ENCODE measurements around the gene TBC1D2B. TPM values are rescaled to one million over a fixed set of nuclear protein-coding genes. Genes with fewer than 3 reads are reported as not detected.

TBC1D2B gene
- total RNA-seq, 1 donor from 2014 or later, result 83.8 TPM

- intact Hi-C loops (cut with micrococcal nuclease), result loop anchor here (2.0 to 10.0 kb wide), 3 partner anchors 25 to 61 kb away; no protein-coding TSS in a partner anchor
Observed at GRCh38 chr15:78075490-78076230, 1.9 kb downstream of the TBC1D2B start.

GRCh38 chr15:78073046-78073787 lies 4.3 kb downstream of the TBC1D2B start:
- intact Hi-C loops (cut with micrococcal nuclease), result loop anchor here (10.0 kb wide), 1 partner anchor 58 kb away; no protein-coding TSS in a partner anchor

GRCh38 chr15:78072080-78072892 lies 5.2 kb downstream of the TBC1D2B start:
- intact Hi-C loops (cut with micrococcal nuclease), result loop anchor here (10.0 kb wide), 1 partner anchor 57 kb away; no protein-coding TSS in a partner anchor

GRCh38 chr15:78071383-78071782 lies 6.1 kb downstream of the TBC1D2B start:
- intact Hi-C loops (cut with micrococcal nuclease), result loop anchor here (10.0 kb wide), 1 partner anchor 57 kb away; no protein-coding TSS in a partner anchor

GRCh38 chr15:78070049-78070700 lies 7.3 kb downstream of the TBC1D2B start:
- intact Hi-C loops (cut with micrococcal nuclease), result loop anchor here (10.0 kb wide), 1 partner anchor 55 kb away; no protein-coding TSS in a partner anchor

GRCh38 chr15:78069462-78070029 lies 8.0 kb downstream of the TBC1D2B start:
- intact Hi-C loops (cut with micrococcal nuclease), result loop anchor here (2.0 to 10.0 kb wide), 3 partner anchors 35 to 55 kb away; no protein-coding TSS in a partner anchor

GRCh38 chr15:78069052-78069414 lies 8.5 kb downstream of the TBC1D2B start:
- intact Hi-C loops (cut with micrococcal nuclease), result loop anchor here (2.0 to 5.0 kb wide), 2 partner anchors 34 to 38 kb away; no protein-coding TSS in a partner anchor

- intact Hi-C loops (cut with micrococcal nuclease), result loop anchor here (1.0 to 5.0 kb wide), 3 partner anchors 15 to 40 kb away; no protein-coding TSS in a partner anchor
Observed at GRCh38 chr15:78067328-78068228, 9.9 kb downstream of the TBC1D2B start.

GRCh38 chr15:78065973-78066946 lies 11.3 kb downstream of the TBC1D2B start:
- intact Hi-C loops (cut with micrococcal nuclease), result loop anchor here (5.0 kb wide), 1 partner anchor 41 kb away; no protein-coding TSS in a partner anchor

GRCh38 chr15:78065284-78065872 lies 12.1 kb downstream of the TBC1D2B start:
- intact Hi-C loops (cut with micrococcal nuclease), result loop anchor here (5.0 kb wide), 1 partner anchor 42 kb away; no protein-coding TSS in a partner anchor

GRCh38 chr15:78064544-78064943 lies 13.0 kb downstream of the TBC1D2B start:
- intact Hi-C loops (cut with micrococcal nuclease), result no loop called here

GRCh38 chr15:78063970-78064385 lies 13.5 kb downstream of the TBC1D2B start:
- intact Hi-C loops (cut with micrococcal nuclease), result no loop called here

GRCh38 chr15:78063217-78063616 lies 14.3 kb downstream of the TBC1D2B start:
- intact Hi-C loops (cut with micrococcal nuclease), result no loop called here

- intact Hi-C loops (cut with micrococcal nuclease), result no loop called here
Observed at GRCh38 chr15:78061963-78062427, 15.5 kb downstream of the TBC1D2B start.

- intact Hi-C loops (cut with micrococcal nuclease), result no loop called here
Observed at GRCh38 chr15:78060232-78060631, 17.3 kb downstream of the TBC1D2B start.

- intact Hi-C loops (cut with micrococcal nuclease), result no loop called here
Observed at GRCh38 chr15:78059110-78059839, 18.2 kb downstream of the TBC1D2B start.
